WI38 (cell line): ENCODE measurements around the gene KRT80.

Source experiments
- H3K4me3 ChIP-seq: 2 replicates; pipeline ENCODE4 v1.5.1; 2011; ENCODE audit warnings: low read depth, mild to moderate bottlenecking, control low read depth, low read length
- CTCF ChIP-seq: IDR thresholded peaks from 2 replicates; pipeline ENCODE4 v1.5.1; 2012; ENCODE audit warnings: low read depth, mild to moderate bottlenecking, control low read depth, low read length

The KRT80 gene

GRCh38 chr12:52190860-52191729 is 719 bp downstream of the KRT80 start:
- H3K4me3 ChIP-seq = no peak overlapping the region
- TF ChIP-seq CTCF = no peak

- TF ChIP-seq CTCF = no peak
- H3K4me3 ChIP-seq = no peak overlapping the region
Measured at GRCh38 chr12:52189376-52190174, 2.2 kb downstream of the KRT80 start.

GRCh38 chr12:52188658-52189057 is 3.2 kb downstream of the KRT80 start:
- H3K4me3 ChIP-seq = no peak overlapping the region
- TF ChIP-seq CTCF = no peak

- no peak overlapping the region for H3K4me3 ChIP-seq
- TF ChIP-seq CTCF = no peak
Measured at GRCh38 chr12:52187640-52188039, 4.2 kb downstream of the KRT80 start.

GRCh38 chr12:52187206-52187605 is 4.6 kb downstream of the KRT80 start:
- no peak for TF ChIP-seq CTCF
- no peak overlapping the region for H3K4me3 ChIP-seq

GRCh38 chr12:52186118-52186840 is 5.5 kb downstream of the KRT80 start:
- no peak overlapping the region for H3K4me3 ChIP-seq
- TF ChIP-seq CTCF = no peak
